Measurements from ENCODE around the gene PNKD.

The PNKD gene

DNA sequence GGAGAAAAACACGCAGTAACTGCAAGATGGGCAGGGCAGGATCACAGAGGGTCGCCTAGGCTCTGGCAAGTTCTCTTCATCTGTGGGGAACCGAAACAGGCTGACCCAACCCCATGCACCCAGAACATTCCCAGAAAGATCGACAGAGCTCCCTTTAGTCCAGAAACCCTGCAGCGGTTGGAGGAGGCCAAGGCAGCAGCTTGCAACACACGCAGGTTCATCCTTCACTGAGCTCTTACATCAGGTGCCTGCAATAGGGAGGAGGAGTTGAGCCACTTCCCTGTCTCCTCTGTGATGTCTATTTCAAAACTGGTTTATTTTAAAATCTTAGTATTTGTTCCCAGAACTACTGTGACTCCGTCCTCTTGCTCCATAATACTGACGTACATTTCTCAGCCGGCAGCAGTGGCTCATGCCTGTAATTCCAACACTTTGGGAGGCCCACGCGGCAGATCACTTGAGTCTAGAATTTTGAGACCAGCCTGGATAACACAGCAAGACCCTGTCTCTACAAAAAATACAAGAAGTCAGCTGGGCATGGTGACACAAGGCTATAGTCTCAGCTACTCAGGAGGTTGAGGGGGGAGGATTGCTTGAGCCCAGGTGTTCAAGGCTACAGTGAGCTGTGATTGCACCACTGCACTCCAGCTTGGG lies 100.2 kb downstream of the PNKD start:
- no peak for DNase-seq (ENCODE audit: low read depth, low spot score)

DNA sequence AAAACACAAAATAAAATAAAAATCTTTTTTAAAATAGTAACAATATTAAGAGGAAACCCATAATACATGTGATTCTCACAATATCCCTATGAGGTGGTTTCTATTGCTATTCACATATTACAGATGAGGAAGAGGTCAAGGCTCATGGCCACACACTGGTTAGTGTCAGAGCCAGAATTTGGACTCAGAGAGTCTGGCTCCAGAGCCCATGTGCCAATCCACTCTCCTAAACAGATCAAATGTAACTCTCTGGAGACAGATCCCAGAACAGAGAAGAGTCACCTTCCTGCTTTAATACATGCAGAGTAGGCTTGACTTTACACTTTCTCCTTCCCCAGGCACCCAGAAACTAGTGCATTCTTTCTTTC lies 101.6 kb downstream of the PNKD start:
- DNase-seq (ENCODE audit: low read depth, low spot score): no peak

DNA sequence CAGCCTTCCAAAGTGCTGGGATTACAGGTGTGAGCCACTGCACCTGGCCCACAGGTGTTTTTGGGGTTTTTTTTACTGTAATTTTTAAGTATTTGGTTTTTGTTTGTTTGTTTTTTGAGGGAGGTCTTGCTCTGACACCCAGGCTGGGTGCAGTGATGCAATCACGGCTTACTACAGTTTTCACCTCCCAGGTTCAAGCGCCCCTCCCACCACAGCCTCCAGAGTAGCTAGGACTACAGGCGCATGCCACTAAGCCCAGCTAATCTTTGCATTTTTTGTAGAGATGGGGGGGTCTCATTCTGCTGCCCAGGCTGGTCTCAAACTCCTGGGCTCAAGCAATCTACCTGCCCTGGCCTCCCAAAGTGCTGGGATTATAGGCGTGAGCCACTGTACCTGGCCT lies 104.5 kb downstream of the PNKD start:
- DNase-seq (ENCODE audit: low read depth, low spot score): no peak

DNA sequence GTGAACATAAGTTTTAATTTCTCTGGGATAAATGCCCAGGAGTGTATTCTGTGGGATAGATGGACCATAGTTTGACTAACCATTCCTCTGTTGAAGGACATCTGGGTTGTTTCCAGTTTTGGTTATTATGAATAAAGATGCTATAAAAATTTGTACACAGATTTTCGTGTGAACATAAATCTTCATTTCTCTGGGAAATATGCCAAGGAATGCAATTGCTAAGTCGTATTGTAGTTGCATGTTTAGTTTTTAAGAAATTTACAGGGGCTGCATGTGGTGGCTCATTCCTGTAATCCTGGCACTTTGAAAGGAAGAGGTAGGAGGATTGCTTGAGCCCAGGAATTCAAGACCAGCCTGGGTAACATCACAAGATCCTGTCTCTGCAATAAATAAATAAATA lies 104.9 kb downstream of the PNKD start:
- DNase-seq (ENCODE audit: low read depth, low spot score): no peak

DNA sequence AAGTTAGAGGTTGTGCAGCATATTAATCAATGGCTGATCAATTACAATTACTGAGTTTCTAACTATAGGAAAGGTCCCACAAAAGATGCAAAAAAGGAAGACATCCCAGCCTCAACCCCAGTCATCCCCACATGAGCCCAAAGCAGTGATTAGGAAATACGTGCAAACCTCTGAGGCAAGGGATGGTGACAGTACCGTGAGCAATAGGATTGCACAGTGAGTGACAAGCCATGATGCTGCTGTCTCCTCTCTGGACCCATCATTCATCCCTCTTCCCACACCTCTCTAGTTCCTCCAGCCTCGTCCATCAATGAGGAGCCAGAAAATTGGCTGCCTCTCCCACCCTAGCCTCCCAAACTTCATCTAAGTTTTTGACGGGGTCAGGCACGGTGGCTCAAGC lies 107.7 kb downstream of the PNKD start:
- DNase-seq (ENCODE audit: low read depth, low spot score): no peak

DNA sequence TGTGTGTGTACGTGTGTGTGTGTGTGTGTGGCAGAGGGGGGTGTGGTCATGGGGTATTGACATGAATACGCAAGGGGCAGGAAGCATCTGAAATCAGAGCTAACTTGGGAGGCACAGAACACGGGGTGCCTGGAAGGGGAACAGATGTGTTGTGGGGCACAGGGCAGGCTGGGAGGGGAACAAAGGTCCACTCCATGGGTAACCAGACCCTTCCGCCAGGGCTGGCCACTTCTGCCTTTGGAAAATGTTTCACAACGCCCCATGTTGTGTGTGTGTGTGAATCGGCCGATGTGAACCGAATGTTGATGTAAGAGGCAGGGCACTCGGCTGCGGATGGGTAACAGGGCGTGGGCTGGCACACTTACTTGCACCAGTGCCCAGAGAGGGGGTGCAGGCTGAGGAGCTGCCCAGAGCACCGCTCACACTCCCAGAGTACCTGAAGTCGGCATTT lies 111.6 kb downstream of the PNKD start, which contains the start of gene SLC11A1:
Gene SLC11A1, plus strand, starts transcription at position 358 of the 451 bp plus-strand sequence. CDS start 96 bp downstream, outside the sequence.
- DNase-seq (ENCODE audit: low read depth, low spot score): no peak

DNA sequence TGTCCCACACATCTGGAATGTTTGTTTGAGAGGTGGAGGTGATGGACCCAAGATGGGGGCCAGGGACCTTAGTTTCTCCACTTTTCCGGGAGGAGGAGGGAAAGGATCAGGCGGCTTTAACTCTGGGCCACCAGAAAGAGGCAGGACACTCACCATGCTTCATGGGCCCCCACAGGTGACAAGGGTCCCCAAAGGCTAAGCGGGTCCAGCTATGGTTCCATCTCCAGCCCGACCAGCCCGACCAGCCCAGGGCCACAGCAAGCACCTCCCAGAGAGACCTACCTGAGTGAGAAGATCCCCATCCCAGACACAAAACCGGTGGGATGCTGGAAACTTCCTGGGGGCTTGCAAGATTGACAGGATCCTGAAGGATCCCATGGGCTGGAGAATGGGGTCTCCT lies 112.5 kb downstream of the PNKD start:
- DNase-seq (ENCODE audit: low read depth, low spot score): no peak

DNA sequence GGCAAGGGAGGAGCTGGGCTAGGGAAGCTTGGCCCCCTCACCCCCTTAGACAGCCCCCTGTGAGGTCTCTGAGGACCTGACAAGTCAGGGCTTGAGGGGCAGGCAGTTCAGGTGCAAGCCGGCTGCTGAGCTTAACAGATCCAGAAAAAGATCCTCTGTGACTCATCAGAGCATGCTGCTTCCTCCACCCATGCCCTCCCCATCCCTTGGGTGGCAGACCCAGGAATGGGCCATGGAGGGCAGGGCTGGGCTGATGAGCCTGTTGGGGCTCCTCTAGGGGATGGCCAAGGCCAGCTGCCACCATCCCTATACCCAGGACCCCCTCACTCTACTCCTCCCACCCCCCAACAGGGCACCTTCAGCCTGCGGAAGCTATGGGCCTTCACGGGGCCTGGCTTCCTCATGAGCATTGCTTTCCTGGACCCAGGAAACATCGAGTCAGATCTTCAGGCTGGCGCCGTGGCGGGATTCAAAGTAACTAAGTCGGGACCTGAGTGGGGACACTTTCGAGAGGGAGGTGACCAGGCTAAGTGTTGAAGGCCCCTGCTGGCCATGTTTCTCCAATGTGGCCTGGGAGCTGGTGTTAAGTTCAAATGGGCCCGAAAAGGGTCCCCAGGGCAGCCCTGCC lies 113.7 kb downstream of the PNKD start:
- DNase-seq (ENCODE audit: low read depth, low spot score): no peak

DNA sequence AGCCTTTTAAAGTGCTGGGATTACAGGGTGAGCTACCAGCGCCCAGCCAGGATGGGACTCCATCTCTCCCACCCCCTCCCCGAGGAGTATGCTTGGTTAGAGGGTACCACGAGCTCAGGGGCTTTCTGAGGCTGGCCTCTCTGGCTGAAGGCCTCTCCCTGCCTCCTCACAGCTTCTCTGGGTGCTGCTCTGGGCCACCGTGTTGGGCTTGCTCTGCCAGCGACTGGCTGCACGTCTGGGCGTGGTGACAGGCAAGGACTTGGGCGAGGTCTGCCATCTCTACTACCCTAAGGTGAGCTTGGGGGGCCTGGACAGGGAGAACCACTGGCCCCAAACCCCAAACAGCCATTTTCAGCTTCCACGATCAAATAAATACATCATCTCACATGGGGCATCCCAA lies 114.7 kb downstream of the PNKD start:
- DNase-seq (ENCODE audit: low read depth, low spot score): no peak

DNA sequence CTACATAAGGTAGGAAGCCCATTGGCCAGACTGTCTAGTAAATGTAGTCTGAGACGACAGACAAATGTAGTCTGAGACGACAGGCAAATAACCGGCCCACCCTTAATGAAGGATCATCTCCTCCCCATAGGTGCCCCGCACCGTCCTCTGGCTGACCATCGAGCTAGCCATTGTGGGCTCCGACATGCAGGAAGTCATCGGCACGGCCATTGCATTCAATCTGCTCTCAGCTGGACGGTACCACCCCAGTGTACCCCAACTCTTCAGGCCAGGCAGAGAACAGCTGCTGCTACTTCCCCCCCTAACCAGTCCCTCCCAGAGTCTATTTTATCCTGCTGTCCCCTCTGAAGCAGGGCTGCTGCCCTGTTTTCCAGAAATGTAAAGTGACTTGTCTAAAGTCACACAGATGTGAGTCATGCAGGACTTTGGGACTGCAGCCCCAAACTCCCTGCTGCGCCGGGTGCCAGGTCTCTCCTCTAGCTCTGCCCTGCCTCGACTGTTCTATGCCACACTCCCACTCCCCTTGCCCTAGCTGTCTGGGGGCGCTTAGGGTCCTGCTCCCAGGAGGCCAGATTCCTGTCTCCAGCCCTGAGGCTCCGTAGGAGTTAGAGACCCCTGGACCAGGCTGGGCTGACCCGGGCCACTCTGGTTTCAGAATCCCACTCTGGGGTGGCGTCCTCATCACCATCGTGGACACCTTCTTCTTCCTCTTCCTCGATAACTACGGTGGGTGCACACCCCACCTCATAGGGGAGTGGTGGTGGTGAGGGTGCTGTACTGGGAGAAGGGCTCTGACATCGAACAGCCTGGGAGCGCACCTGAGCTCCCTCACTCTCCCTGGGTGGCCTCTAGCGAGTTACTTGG lies 116.4 kb downstream of the PNKD start:
- no peak for DNase-seq (ENCODE audit: low read depth, low spot score)

DNA sequence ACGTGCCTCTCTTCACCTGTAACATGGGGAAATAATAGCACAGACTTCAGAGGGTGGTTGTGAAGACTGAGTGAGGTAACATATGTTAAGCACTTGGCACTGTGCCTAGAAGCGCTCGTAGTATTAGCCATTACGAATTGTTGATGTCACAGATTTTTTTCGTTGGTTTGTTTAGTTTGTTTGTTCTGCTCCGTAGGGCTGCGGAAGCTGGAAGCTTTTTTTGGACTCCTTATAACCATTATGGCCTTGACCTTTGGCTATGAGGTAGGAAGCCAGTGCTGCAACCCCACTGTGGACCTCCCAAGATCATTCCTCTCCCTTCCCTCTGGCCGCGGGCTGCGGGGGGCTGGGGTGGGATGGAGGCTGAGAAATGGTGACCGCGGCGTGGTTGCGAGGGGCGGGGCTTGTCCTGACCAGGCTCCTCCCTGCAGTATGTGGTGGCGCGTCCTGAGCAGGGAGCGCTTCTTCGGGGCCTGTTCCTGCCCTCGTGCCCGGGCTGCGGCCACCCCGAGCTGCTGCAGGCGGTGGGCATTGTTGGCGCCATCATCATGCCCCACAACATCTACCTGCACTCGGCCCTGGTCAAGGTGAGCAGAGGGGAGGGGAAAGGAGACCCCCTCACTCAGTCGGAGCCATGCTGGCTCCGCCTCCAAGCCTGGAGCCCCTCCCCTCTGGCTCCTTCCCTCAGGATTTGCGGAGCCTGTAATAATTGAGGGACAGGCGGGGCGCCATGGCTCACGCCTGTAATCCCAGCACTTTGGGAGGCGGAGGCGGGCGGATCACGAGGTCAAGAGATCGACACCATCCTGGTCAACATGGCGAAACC lies 117.3 kb downstream of the PNKD start:
- no peak for DNase-seq (ENCODE audit: low read depth, low spot score)

DNA sequence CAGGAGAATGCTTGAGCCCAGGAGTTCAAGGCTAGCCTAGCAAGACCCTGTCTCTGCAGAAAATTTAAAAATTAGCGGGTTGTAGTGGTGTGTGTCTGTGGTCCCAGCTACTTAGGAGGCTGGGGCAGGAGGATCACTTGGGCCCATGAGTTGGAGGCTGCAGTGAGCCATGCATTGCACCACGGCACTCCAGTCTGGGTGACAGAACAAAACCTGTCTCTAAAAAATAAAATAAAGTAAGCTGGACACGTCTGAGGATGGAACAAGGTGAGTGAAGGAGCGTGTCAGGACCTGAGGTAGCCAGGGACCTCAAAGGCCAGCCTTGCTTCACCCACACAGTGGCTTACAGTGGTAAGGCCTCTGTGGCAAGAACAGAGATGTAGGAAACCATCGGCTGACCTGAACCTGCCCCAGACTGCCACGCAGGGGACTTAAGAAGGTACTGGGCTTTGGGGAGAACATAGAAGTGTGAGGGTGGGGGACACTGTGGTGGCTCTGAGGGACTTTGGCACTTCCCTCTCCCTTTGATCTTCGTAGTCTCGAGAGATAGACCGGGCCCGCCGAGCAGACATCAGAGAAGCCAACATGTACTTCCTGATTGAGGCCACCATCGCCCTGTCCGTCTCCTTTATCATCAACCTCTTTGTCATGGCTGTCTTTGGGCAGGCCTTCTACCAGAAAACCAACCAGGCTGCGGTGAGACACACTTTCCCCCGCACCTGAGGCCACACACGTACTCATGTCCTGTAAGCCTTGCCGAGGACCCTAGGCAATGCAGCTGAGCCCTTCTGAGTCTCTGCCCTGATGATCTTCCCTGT lies 119.2 kb downstream of the PNKD start:
- DNase-seq (ENCODE audit: low read depth, low spot score): no peak

DNA sequence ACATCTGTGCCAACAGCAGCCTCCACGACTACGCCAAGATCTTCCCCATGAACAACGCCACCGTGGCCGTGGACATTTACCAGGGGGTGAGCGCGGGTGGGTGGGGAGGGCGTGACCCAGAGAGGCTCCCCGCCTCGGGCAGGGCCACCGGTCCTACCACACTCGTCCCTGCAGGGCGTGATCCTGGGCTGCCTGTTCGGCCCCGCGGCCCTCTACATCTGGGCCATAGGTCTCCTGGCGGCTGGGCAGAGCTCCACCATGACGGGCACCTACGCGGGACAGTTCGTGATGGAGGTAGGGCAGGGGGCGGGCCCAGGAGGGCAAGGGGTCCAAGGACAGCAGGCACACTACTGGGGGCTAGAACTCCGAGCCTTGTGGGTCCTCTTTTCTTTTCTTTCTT lies 120.9 kb downstream of the PNKD start:
- DNase-seq (ENCODE audit: low read depth, low spot score): no peak

DNA sequence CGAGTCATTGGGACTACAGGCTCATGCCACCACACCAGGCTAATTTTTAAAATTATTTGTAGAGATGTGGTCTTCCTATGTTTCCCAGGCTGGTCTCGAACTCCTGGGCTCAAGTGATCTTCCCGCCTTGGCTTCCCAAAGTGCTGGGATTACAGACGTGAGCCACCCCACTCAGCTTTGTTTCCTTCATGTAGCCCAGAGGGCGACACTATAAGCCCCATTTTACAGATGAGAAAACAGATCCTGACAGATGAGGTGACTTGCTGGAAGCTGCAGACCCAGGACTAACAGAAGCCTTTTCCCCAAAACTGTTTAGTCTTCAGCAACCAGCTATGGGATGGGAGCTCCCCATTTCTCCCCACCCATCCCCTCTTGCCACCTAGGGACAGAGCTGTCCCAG lies 122.1 kb downstream of the PNKD start:
- DNase-seq (ENCODE audit: low read depth, low spot score): no peak

DNA sequence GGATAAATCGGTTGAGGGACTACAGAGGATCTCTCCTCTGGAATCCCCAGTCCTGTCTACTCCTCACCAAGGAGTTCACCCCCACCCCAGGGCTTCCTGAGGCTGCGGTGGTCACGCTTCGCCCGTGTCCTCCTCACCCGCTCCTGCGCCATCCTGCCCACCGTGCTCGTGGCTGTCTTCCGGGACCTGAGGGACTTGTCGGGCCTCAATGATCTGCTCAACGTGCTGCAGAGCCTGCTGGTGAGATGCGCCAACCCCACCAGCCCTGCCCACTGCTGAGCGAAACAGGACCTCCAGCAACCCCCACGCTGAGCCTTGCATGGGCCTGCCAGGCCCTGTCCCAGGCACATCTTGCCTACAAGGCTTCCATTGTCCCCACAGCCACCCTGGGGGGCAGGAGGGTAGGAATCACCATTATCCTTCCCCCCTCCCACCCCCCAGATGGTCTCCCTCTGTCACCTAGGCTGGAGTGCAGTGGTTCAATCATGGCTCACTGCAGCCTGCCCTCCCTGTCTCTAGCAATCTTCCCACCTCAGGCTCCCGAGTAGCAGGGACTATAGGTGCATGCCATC lies 122.7 kb downstream of the PNKD start:
- DNase-seq (ENCODE audit: low read depth, low spot score): no peak

DNA sequence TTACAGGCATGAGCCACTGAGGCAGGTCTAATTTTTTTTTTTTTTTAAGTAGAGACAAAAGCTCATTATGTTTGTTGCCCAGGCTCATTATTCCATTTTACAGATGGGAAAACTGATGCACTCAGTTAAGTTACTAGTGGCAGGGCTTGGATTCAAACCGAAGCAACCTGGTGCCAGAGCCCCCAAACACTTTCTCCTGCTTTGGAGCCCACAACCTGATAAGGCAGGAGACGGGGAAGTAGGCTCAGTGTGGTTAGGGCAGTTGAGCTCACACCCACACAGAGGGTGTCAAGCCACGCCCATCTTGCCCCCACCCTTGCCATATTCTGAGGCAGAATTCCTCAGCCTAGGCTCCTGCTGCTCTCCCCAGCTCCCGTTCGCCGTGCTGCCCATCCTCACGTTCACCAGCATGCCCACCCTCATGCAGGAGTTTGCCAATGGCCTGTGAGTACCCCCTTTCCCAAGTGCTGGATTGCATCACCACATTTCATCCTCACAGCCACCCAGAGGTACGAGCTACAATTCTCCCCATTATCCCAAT lies 123.5 kb downstream of the PNKD start:
- DNase-seq (ENCODE audit: low read depth, low spot score): no peak

DNA sequence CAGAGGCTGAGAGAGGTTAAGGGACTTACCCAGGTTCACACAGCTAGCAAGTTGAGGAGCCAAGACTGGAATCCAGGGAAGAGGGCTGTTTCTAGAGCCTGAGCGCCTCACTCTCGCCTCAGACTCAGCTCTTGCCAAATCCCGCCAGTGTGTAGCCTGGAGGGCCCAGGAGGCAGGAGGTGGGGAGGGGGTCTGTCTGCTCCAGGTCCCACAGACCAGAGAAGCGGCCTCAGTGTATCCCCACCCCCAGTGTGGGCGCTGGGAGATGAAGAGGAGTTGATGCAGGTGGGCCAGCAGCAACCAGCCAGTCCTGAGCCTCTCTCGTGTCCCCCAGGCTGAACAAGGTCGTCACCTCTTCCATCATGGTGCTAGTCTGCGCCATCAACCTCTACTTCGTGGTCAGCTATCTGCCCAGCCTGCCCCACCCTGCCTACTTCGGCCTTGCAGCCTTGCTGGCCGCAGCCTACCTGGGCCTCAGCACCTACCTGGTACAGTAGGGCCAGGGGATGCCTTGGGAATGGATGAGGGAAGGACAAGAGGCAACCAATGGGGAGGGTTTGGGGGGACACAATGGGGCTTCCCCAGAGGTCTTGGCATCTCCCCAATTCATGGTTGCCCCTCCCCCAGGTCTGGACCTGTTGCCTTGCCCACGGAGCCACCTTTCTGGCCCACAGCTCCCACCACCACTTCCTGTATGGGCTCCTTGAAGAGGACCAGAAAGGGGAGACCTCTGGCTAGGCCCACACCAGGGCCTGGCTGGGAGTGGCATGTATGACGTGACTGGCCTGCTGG lies 124.2 kb downstream of the PNKD start:
- no peak for DNase-seq (ENCODE audit: low read depth, low spot score)

DNA sequence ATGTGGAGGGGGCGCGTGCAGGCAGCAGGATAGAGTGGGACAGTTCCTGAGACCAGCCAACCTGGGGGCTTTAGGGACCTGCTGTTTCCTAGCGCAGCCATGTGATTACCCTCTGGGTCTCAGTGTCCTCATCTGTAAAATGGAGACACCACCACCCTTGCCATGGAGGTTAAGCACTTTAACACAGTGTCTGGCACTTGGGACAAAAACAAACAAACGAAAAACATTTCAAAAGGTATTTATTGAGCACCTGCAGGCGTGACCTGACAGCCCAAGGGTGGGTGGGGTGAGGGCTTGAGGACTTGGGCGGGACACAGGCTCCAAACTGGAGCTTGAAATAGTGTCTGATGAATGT lies 124.7 kb downstream of the PNKD start:
- DNase-seq (ENCODE audit: low read depth, low spot score): no peak

DNA sequence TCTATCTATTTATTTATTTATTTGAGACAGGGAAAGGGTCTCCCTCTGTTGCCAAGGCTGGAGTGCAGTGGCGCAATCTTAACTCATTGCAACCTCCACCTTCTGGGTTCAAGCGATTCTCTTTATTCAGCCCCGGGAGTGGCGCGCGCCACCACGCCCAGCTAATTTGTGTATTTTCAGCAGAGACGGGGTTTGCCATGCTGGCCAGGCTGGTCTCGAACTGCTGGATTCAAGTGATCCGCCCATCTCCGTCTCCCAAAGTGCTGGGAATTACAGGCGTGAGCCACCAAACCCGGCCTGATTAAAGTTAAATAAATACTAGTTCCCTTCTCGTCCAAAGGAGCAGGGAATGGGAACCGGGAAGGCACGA lies 125.1 kb downstream of the PNKD start:
- no peak for DNase-seq (ENCODE audit: low read depth, low spot score)

All from activated CD4-positive, CD25-positive, alpha-beta regulatory T cell treated with anti-CD3 and anti-CD28 coated beads, Interleukin-2, amount 50 U/mL, for 16 hours (primary cell).